HuH-7 (cell line): ENCODE results near the gene IL17RC.
"Not testable (repeated sequence)": the region's sequence is repeated elsewhere in the genome, so short reads cannot be mapped to it uniquely, and the experiment has no call there.

Source experiments
- DNase-seq: peaks from one replicate; pipeline ENCODE4 v3.0.0; 2011; ENCODE audit warnings: low spot score

Gene IL17RC

GRCh38 chr3:9893739-9894138 lies 23.2 kb upstream of the IL17RC start:
- no peak for DNase-seq

- DNase-seq = not testable (repeated sequence)
These were observed 21.2 kb upstream of the IL17RC start for GRCh38 chr3:9895715-9896114.

GRCh38 chr3:9896755-9897407 lies 20.0 kb upstream of the IL17RC start:
- DNase-seq = not testable (repeated sequence)

- peak; percentile 81 for DNase-seq
These were observed 19.2 kb upstream of the IL17RC start for GRCh38 chr3:9897408-9898372.

GRCh38 chr3:9898467-9899241 lies 18.2 kb upstream of the IL17RC start:
- no peak for DNase-seq

GRCh38 chr3:9899289-9899791 lies 17.6 kb upstream of the IL17RC start:
- no peak for DNase-seq

- DNase-seq = not testable (repeated sequence)
These were observed 15.9 kb upstream of the IL17RC start for GRCh38 chr3:9900965-9901415.

GRCh38 chr3:9901967-9902366 lies 14.9 kb upstream of the IL17RC start:
- DNase-seq = no peak

- DNase-seq = no peak
These were observed 14.3 kb upstream of the IL17RC start, which contains the start of gene IL17RE for GRCh38 chr3:9902372-9903237. TSS of gene IL17RE (plus strand) at chr3:9902848. CDS start at chr3:9902933, 85 bp downstream.

GRCh38 chr3:9903238-9903624 lies 13.7 kb upstream of the IL17RC start:
- DNase-seq = no peak

- DNase-seq = no peak
These were observed 13.0 kb upstream of the IL17RC start for GRCh38 chr3:9903904-9904303.

GRCh38 chr3:9906480-9906879 lies 10.4 kb upstream of the IL17RC start:
- no peak for DNase-seq

- no peak for DNase-seq
These were observed 8.6 kb upstream of the IL17RC start for GRCh38 chr3:9908286-9908685.

- DNase-seq = no peak
These were observed 7.5 kb upstream of the IL17RC start for GRCh38 chr3:9909221-9910013.

GRCh38 chr3:9911863-9912262 lies 5.0 kb upstream of the IL17RC start:
- DNase-seq = no peak

- no peak for DNase-seq
These were observed 4.5 kb upstream of the IL17RC start for GRCh38 chr3:9912294-9912935.

- no peak for DNase-seq
These were observed 3.3 kb upstream of the IL17RC start for GRCh38 chr3:9913601-9914000.

GRCh38 chr3:9914011-9914410 lies 2.9 kb upstream of the IL17RC start:
- DNase-seq = no peak

- peak; percentile 81 for DNase-seq
These were observed 2.2 kb upstream of the IL17RC start for GRCh38 chr3:9914559-9915253.
